ENCODE data around the gene ZKSCAN1.

The ZKSCAN1 gene

DNA sequence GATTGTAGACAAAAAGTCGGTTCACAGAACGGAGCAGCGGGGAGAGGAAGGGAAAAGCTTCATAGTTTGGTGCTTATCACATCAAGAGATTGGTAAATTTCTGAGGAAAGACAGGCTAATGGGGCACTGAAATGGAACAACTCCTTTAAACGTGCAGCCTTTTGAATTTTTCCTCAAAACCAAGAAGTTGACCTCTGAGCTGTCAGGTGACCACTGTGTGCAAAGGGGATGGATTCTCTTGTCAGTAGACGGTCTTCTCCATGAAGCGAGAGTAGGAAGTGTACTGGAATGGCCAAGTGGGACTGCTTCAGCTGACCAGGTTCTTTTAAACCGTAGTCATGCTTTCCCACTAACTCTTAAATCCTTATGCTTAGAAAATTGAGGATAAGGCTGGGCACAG, 22.9 kb downstream of the ZKSCAN1 start:
- H3K4me3 ChIP-seq (replicated peaks in 1 of 2; ENCODE audit: low read depth in 2 of 2, low read length in 2 of 2) = no peak overlapping the region
- no peak for DNase-seq (ENCODE audit: low read depth in 2 of 2)
- TF ChIP-seq, protein P1, sequence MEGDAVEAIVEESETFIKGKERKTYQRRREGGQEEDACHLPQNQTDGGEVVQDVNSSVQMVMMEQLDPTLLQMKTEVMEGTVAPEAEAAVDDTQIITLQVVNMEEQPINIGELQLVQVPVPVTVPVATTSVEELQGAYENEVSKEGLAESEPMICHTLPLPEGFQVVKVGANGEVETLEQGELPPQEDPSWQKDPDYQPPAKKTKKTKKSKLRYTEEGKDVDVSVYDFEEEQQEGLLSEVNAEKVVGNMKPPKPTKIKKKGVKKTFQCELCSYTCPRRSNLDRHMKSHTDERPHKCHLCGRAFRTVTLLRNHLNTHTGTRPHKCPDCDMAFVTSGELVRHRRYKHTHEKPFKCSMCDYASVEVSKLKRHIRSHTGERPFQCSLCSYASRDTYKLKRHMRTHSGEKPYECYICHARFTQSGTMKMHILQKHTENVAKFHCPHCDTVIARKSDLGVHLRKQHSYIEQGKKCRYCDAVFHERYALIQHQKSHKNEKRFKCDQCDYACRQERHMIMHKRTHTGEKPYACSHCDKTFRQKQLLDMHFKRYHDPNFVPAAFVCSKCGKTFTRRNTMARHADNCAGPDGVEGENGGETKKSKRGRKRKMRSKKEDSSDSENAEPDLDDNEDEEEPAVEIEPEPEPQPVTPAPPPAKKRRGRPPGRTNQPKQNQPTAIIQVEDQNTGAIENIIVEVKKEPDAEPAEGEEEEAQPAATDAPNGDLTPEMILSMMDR (IDR thresholded peaks at IDR 0.05; ENCODE audit: low read depth, low read length) = no peak

DNA sequence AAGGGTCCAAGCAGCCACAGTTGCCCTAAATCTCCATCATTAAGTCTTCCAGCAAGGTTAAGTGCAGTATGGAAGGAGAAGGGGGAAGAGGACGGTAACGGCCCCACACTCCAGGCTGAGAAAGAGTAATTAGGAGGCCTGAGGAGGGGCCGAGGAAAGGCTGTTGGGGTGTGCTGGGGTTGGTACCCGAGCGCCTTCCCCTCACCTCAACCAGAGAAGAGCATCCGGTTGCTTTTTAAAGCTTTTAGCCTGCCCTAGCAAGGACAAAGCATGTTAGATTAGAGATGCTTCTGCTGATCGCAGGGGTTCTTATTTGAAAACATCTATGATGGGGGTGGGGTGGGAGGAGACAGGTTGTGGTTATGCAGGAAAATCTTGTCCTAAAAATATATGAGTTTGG, 25.2 kb downstream of the ZKSCAN1 start:
- H3K4me3 ChIP-seq (replicated peaks in 1 of 2; ENCODE audit: low read depth in 2 of 2, low read length in 2 of 2) = no peak overlapping the region
- no peak for DNase-seq (ENCODE audit: low read depth in 2 of 2)
- TF ChIP-seq, protein P1 (IDR thresholded peaks at IDR 0.05; ENCODE audit: low read depth, low read length) = no peak

DNA sequence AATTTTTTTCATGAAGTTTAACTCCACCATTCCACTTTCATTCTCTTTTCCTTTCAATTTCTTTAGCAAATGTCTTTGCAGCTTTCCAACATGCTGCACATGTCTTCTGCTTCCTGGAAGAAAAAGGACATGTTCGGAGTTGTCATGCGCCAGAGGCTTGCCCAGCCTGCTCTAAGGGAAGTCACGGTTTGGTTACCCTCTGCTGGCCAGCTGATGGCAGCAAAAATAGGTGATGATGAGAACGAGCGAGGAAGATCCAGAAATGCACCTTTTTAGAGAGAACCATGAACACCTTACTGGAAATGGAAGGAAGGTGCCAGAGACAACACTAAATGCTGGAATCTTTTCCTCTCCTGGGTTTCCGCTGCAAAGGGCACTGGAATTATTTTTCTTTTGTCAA, 29.3 kb downstream of the ZKSCAN1 start:
- no peak overlapping the region for H3K4me3 ChIP-seq (replicated peaks in 1 of 2; ENCODE audit: low read depth in 2 of 2, low read length in 2 of 2)
- TF ChIP-seq, protein P1 (IDR thresholded peaks at IDR 0.05; ENCODE audit: low read depth, low read length) = no peak
- no peak for DNase-seq (ENCODE audit: low read depth in 2 of 2)

DNA sequence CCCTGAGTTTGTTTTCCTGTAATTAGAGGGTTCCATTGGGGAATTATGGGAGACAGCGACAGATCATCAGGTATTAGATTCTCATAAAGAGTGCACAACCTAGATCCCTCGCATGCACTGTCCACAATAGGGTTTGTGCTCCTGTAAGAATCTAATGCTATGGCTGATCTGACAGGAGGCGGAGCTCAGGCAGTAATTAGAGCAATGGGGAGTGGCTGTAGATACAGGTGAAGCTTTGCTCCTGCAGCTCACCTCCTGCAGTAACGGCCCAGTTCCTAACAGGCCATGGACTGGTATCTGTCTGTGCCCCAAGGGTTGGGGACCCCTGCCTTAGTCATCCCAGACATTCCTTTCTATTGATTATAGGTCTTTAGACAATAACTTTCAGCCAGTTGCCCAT, 33.3 kb downstream of the ZKSCAN1 start:
- no peak overlapping the region for H3K4me3 ChIP-seq (replicated peaks in 1 of 2; ENCODE audit: low read depth in 2 of 2, low read length in 2 of 2)
- TF ChIP-seq, protein P1 (IDR thresholded peaks at IDR 0.05; ENCODE audit: low read depth, low read length) = no peak
- DNase-seq (ENCODE audit: low read depth in 2 of 2) = no peak

DNA sequence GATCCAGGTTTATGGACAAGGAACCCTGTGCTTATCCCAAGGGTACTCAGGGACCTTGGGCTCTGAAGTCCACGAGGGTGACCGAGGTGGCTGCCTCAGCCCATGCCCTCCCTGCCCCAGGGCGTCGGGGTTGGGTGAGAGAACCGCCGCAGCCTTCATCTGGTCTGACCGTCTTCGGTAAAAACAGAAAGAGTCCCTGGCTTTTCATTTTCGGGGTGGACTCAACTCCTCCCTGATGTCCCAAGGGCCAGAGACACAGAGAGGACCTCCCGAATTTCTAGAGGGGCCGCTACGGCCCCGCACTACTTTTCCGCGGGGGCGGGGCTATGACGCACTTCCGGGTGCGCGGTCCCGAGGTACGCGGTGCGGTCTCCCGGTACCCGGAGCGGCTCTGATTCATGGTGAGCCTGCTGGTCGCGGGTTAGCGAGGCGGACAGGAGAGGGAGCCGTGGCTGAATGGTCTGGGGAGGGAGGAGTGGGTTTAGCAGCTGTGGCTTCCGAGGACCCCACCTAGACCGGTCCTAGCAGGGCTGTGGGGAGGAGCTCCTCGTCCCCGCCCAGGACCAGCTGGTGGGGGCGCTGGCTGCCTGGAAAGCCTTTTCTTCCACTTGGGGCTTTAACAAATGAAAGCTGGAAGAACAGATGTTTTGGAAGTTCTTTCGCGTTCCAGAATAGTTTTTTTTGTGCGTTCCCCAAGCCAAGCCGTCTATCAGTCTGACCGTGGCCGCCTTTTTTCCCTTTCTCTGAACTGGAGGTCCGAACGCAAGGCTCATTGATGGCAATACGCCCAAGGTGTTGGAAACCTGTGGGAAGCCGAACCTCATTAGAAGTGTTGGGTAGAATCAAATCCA, 34.3 kb downstream of the ZKSCAN1 start, which contains the start of gene ZSCAN21:
Gene ZSCAN21, plus strand, starts transcription at position 334 of the 851 bp plus-strand sequence. CDS start 7,233 bp downstream, outside the sequence.
- peak within 1 kb of the TSS; percentile 87 to 95 for H3K4me3 ChIP-seq (replicated peaks in 1 of 2; ENCODE audit: low read depth in 2 of 2, low read length in 2 of 2)
- TF ChIP-seq, protein P1 (IDR thresholded peaks at IDR 0.05; ENCODE audit: low read depth, low read length) = no peak
- peak; percentile 84 to 86 for DNase-seq (ENCODE audit: low read depth in 2 of 2)

DNA sequence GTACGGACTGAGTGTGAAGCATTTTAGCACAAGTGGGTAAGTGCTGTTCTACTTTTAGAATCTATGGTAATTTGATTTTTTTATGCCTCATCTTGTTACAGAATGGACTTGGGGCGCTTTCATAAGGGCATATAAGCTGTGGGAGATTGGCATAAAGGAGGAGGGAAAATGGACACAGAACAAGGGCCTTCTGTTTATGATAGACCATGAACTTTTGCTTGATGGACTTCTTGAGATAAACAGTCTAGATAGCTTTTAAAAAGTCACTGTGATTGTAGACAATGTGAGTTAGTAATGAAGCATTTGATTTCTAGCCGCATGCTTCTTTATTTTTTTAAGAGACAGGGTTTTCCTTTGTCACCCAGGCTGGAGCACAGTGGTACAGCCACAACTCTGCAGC, 36.2 kb downstream of the ZKSCAN1 start:
- TF ChIP-seq, protein P1 (IDR thresholded peaks at IDR 0.05; ENCODE audit: low read depth, low read length) = no peak
- DNase-seq (ENCODE audit: low read depth in 2 of 2) = no peak
- no peak overlapping the region for H3K4me3 ChIP-seq (replicated peaks in 1 of 2; ENCODE audit: low read depth in 2 of 2, low read length in 2 of 2)
